AG10803 (cell line): Measurements from ENCODE around the gene ATP8A2.
A peak's percentile ranks its signal among the peaks of the same experiment; 100 is the strongest.

Experiments
- DNase-seq: peaks from one replicate; pipeline ENCODE4 v3.0.0; 2010; ENCODE audit warnings: low read depth
- H3K4me3 ChIP-seq: 2 replicates; pipeline ENCODE4 v1.5.1; 2011; ENCODE audit warnings: mild to moderate bottlenecking, low read length, control low read depth
- CTCF ChIP-seq: conservative IDR thresholded peaks from 2 replicates; pipeline ENCODE4 v1.5.1; 2011; ENCODE audit warnings: mild to moderate bottlenecking, low read length, control low read depth, inconsistent platforms

Gene ATP8A2

GRCh38 chr13:26019251-26019650 lies 647.5 kb downstream of the ATP8A2 start:
- H3K4me3 ChIP-seq = no peak overlapping the region
- no peak for DNase-seq
- TF ChIP-seq CTCF = no peak

GRCh38 chr13:26019881-26020870 lies 648.4 kb downstream of the ATP8A2 start:
- peak; percentile 89 for DNase-seq
- TF ChIP-seq CTCF = no peak

GRCh38 chr13:26020891-26021290 lies 649.1 kb downstream of the ATP8A2 start:
- no peak for DNase-seq
- H3K4me3 ChIP-seq = no peak overlapping the region
- TF ChIP-seq CTCF = no peak

More at GRCh38 chr13:26019881-26020870, 648.4 kb downstream of the ATP8A2 start:
- H3K4me3 ChIP-seq = no peak overlapping the region

- H3K4me3 ChIP-seq = no peak overlapping the region
- no peak for DNase-seq
- TF ChIP-seq CTCF = no peak
Observed at GRCh38 chr13:26021516-26021915, 649.7 kb downstream of the ATP8A2 start.

- TF ChIP-seq CTCF = no peak
- DNase-seq = no peak
- no peak overlapping the region for H3K4me3 ChIP-seq
Observed at GRCh38 chr13:26021956-26022355, 650.2 kb downstream of the ATP8A2 start.

GRCh38 chr13:26022538-26023292 lies 650.9 kb downstream of the ATP8A2 start:
- TF ChIP-seq CTCF = no peak
- H3K4me3 ChIP-seq = no peak overlapping the region
- DNase-seq = peak; percentile 82
